Measurements from ENCODE around the gene B4GALNT1. TPM values are rescaled to one million over a fixed set of nuclear protein-coding genes. Genes with fewer than 3 reads are reported as not detected.
"Not testable (repeated sequence)": the region's sequence is repeated elsewhere in the genome, so short reads cannot be mapped to it uniquely, and the experiment has no call there.

Gene B4GALNT1
- total RNA-seq, 1 donor from 2014 or later: 10.8 TPM

GRCh38 chr12:57622293-57623245, 10.4 kb downstream of the B4GALNT1 start:
- intact Hi-C loops (cut with micrococcal nuclease): loop anchor here (5.0 kb wide), 1 partner anchor 380 kb away; no protein-coding TSS in a partner anchor
- DNase-seq (ENCODE audit: low spot score): no peak
- Mint-ChIP-seq H3K9me3 (no peaks in the 10 kb centered on the region), H3K36me3 (ENCODE audit: low read depth) (no peaks in the 10 kb centered on the region), H3K27ac (no peak overlapping the region), H3K27me3 (ENCODE audit: low read depth) (peaks cover 87% of the 10 kb centered on the region), H3K4me1 (ENCODE audit: low read depth) (peaks cover 15% of the 10 kb centered on the region), H3K4me3 (ENCODE audit: low read depth) (peak overlapping the region; percentile 74)

GRCh38 chr12:57621497-57622292, 11.3 kb downstream of the B4GALNT1 start:
- intact Hi-C loops (cut with micrococcal nuclease): loop anchor here (1.0 to 5.0 kb wide), 3 partner anchors 38 to 379 kb away; partner anchors contain the start of gene GLI1
- peaks cover 89% of the 10 kb centered on the region for H3K27me3 Mint-ChIP-seq (ENCODE audit: low read depth)
- H3K4me1 Mint-ChIP-seq (ENCODE audit: low read depth): peaks cover 15% of the 10 kb centered on the region
- H3K4me3 Mint-ChIP-seq (ENCODE audit: low read depth): peak overlapping the region; percentile 74
- no peak overlapping the region for H3K27ac Mint-ChIP-seq
- DNase-seq (ENCODE audit: low spot score): peak; percentile 37
- H3K36me3 Mint-ChIP-seq (ENCODE audit: low read depth): no peaks in the 10 kb centered on the region
- no peaks in the 10 kb centered on the region for H3K9me3 Mint-ChIP-seq

GRCh38 chr12:57620936-57621496, 12.0 kb downstream of the B4GALNT1 start:
- H3K27ac Mint-ChIP-seq: peak overlapping the region; percentile 33
- H3K9me3 Mint-ChIP-seq: no peaks in the 10 kb centered on the region
- no peak for DNase-seq (ENCODE audit: low spot score)
- peaks cover 89% of the 10 kb centered on the region for H3K27me3 Mint-ChIP-seq (ENCODE audit: low read depth)
- H3K36me3 Mint-ChIP-seq (ENCODE audit: low read depth): no peaks in the 10 kb centered on the region
- H3K4me1 Mint-ChIP-seq (ENCODE audit: low read depth): peaks cover 15% of the 10 kb centered on the region
- intact Hi-C loops (cut with micrococcal nuclease): loop anchor here (1.0 to 5.0 kb wide), 3 partner anchors 38 to 379 kb away; partner anchors contain the start of gene GLI1
- H3K4me3 Mint-ChIP-seq (ENCODE audit: low read depth): peak overlapping the region; percentile 74

- H3K27ac Mint-ChIP-seq: peak overlapping the region; percentile 33
- no peaks in the 10 kb centered on the region for H3K36me3 Mint-ChIP-seq (ENCODE audit: low read depth)
- H3K4me3 Mint-ChIP-seq (ENCODE audit: low read depth): peak overlapping the region; percentile 74
- no peak for DNase-seq (ENCODE audit: low spot score)
- H3K27me3 Mint-ChIP-seq (ENCODE audit: low read depth): peaks cover 88% of the 10 kb centered on the region
- H3K9me3 Mint-ChIP-seq: no peaks in the 10 kb centered on the region
- H3K4me1 Mint-ChIP-seq (ENCODE audit: low read depth): peaks cover 15% of the 10 kb centered on the region
- intact Hi-C loops (cut with micrococcal nuclease): loop anchor here (2.0 to 5.0 kb wide), 2 partner anchors 162 to 378 kb away; partner anchors contain the start of gene GLI1
These were observed 12.6 kb downstream of the B4GALNT1 start for GRCh38 chr12:57620245-57620935.

GRCh38 chr12:57619434-57620244, 13.4 kb downstream of the B4GALNT1 start:
- Mint-ChIP-seq H3K27ac (no peak overlapping the region), H3K4me3 (ENCODE audit: low read depth) (peak overlapping the region; percentile 47), H3K4me1 (ENCODE audit: low read depth) (peaks cover 15% of the 10 kb centered on the region), H3K9me3 (no peaks in the 10 kb centered on the region), H3K27me3 (ENCODE audit: low read depth) (peaks cover 87% of the 10 kb centered on the region), H3K36me3 (ENCODE audit: low read depth) (no peaks in the 10 kb centered on the region)
- intact Hi-C loops (cut with micrococcal nuclease): loop anchor here (2.0 to 5.0 kb wide), 2 partner anchors 161 to 377 kb away; partner anchors contain the start of gene GLI1
- no peak for DNase-seq (ENCODE audit: low spot score)

GRCh38 chr12:57618966-57619433, 14.0 kb downstream of the B4GALNT1 start:
- no peak overlapping the region for H3K27ac Mint-ChIP-seq
- H3K36me3 Mint-ChIP-seq (ENCODE audit: low read depth): no peaks in the 10 kb centered on the region
- H3K4me3 Mint-ChIP-seq (ENCODE audit: low read depth): peak overlapping the region; percentile 47
- peaks cover 15% of the 10 kb centered on the region for H3K4me1 Mint-ChIP-seq (ENCODE audit: low read depth)
- peaks cover 87% of the 10 kb centered on the region for H3K27me3 Mint-ChIP-seq (ENCODE audit: low read depth)
- H3K9me3 Mint-ChIP-seq: no peaks in the 10 kb centered on the region
- no peak for DNase-seq (ENCODE audit: low spot score)
- intact Hi-C loops (cut with micrococcal nuclease): no loop called here

- H3K27ac Mint-ChIP-seq; H3K36me3 Mint-ChIP-seq (ENCODE audit: low read depth); H3K9me3 Mint-ChIP-seq; intact Hi-C loops (cut with micrococcal nuclease); DNase-seq (ENCODE audit: low spot score); H3K4me3 Mint-ChIP-seq (ENCODE audit: low read depth): not testable (repeated sequence)
- Mint-ChIP-seq H3K27me3 (ENCODE audit: low read depth) (peaks cover 84% of the 10 kb centered on the region), H3K4me1 (ENCODE audit: low read depth) (peaks cover 15% of the 10 kb centered on the region)
These were observed 14.6 kb downstream of the B4GALNT1 start for GRCh38 chr12:57618431-57618830.

GRCh38 chr12:57617942-57618341, 15.1 kb downstream of the B4GALNT1 start:
- Mint-ChIP-seq H3K36me3 (ENCODE audit: low read depth) (no peaks in the 10 kb centered on the region), H3K4me3 (ENCODE audit: low read depth) (no peak overlapping the region), H3K4me1 (ENCODE audit: low read depth) (peaks cover 15% of the 10 kb centered on the region), H3K27me3 (ENCODE audit: low read depth) (peaks cover 80% of the 10 kb centered on the region), H3K27ac (no peak overlapping the region), H3K9me3 (no peaks in the 10 kb centered on the region)
- no peak for DNase-seq (ENCODE audit: low spot score)
- intact Hi-C loops (cut with micrococcal nuclease): no loop called here

GRCh38 chr12:57616383-57617101, 16.5 kb downstream of the B4GALNT1 start:
- DNase-seq (ENCODE audit: low spot score): no peak
- no peak overlapping the region for H3K27ac Mint-ChIP-seq
- no peak overlapping the region for H3K4me3 Mint-ChIP-seq (ENCODE audit: low read depth)
- intact Hi-C loops (cut with micrococcal nuclease): no loop called here
- no peaks in the 10 kb centered on the region for H3K9me3 Mint-ChIP-seq
- H3K4me1 Mint-ChIP-seq (ENCODE audit: low read depth): peaks cover 9% of the 10 kb centered on the region
- H3K27me3 Mint-ChIP-seq (ENCODE audit: low read depth): peaks cover 76% of the 10 kb centered on the region
- no peaks in the 10 kb centered on the region for H3K36me3 Mint-ChIP-seq (ENCODE audit: low read depth)

- no peak overlapping the region for H3K4me3 Mint-ChIP-seq (ENCODE audit: low read depth)
- peaks cover 4% of the 10 kb centered on the region for H3K4me1 Mint-ChIP-seq (ENCODE audit: low read depth)
- peaks cover 68% of the 10 kb centered on the region for H3K27me3 Mint-ChIP-seq (ENCODE audit: low read depth)
- DNase-seq (ENCODE audit: low spot score): no peak
- intact Hi-C loops (cut with micrococcal nuclease): no loop called here
- no peak overlapping the region for H3K27ac Mint-ChIP-seq
- H3K36me3 Mint-ChIP-seq (ENCODE audit: low read depth): no peaks in the 10 kb centered on the region
- no peaks in the 10 kb centered on the region for H3K9me3 Mint-ChIP-seq
These were observed 17.4 kb downstream of the B4GALNT1 start for GRCh38 chr12:57615637-57616036.

GRCh38 chr12:57614948-57615500, 18.0 kb downstream of the B4GALNT1 start:
- Mint-ChIP-seq H3K9me3 (no peaks in the 10 kb centered on the region), H3K27ac (no peak overlapping the region), H3K36me3 (ENCODE audit: low read depth) (no peaks in the 10 kb centered on the region), H3K4me3 (ENCODE audit: low read depth) (no peak overlapping the region), H3K4me1 (ENCODE audit: low read depth) (peaks cover 5% of the 10 kb centered on the region), H3K27me3 (ENCODE audit: low read depth) (peaks cover 65% of the 10 kb centered on the region)
- intact Hi-C loops (cut with micrococcal nuclease): no loop called here
- no peak for DNase-seq (ENCODE audit: low spot score)
